SK-N-SH (cell line): ENCODE measurements around the gene NCKAP5. TPM values are rescaled to one million over a fixed set of nuclear protein-coding genes. Genes with fewer than 3 reads are reported as not detected.

Experiments
- CTCF ChIA-PET: fragments of 300-600, 350-600 bp; formaldehyde crosslinking; extraction: SDS; loops from one replicate; lab custom pipeline; 2021; lab: Yijun Ruan, JAX
- POLR2A ChIA-PET: fragments of 350-600 bp; sonication (Branson Sonifier 250); formaldehyde crosslinking; extraction: SDS; loops from one replicate; lab custom pipeline; 2020; ENCODE audit warnings: antibody characterized with exemption, inconsistent platforms; lab: Yijun Ruan, JAX
- DNase-seq: peaks from one replicate; pipeline ENCODE4 v3.0.0; 2012
- H2AFZ ChIP-seq: fragments of 200-600 bp; sonication (generic); 2 replicates; pipeline ENCODE4 v1.8.1; 2016; ENCODE audit warnings: antibody characterized with exemption, mild to moderate bottlenecking, low read depth
- H3F3A ChIP-seq: fragments of 200-600 bp; sonication (generic); replicated peaks from 2 replicates; pipeline ENCODE3; 2016; ENCODE audit warnings: antibody characterized with exemption, mild to moderate bottlenecking; ENCODE audit not compliant: insufficient read depth
- H3K27ac ChIP-seq, 2 experiments: fragments of 200-500 bp in 1 of 2; fragments of 200-600 bp in 1 of 2; sonication (Bioruptor generic) in 1 of 2; sonication (generic), shearing (Covaris generic) in 1 of 2; 2 replicates each; pipeline versions ENCODE4 v1.5.1 to v1.6.1; 2014 to 2016; ENCODE audit warnings: low read depth in 2 of 2, inconsistent platforms in 1 of 2, low read length in 1 of 2, mild to moderate bottlenecking in 1 of 2, mixed read lengths in 1 of 2
- H3K27me3 ChIP-seq: fragments of 200-600 bp; sonication (generic), shearing (Covaris generic); 2 replicates; pipeline ENCODE4 v1.6.1; 2016; ENCODE audit warnings: mixed run types; ENCODE audit not compliant: insufficient read depth
- H3K36me3 ChIP-seq, 2 experiments: fragments of 200-500 bp in 1 of 2; fragments of 200-600 bp in 1 of 2; sonication (Bioruptor generic) in 1 of 2; sonication (generic) in 1 of 2; replicated peaks in 1 of 2; 2 replicates each; pipeline versions ENCODE3 to v1.5.1; 2014 to 2016; ENCODE audit warnings: low read length in 1 of 2, mild to moderate bottlenecking in 1 of 2; ENCODE audit not compliant: insufficient read depth in 2 of 2, control insufficient read depth in 1 of 2
- H3K4me1 ChIP-seq, 2 experiments: fragments of 200-500 bp in 1 of 2; fragments of 200-600 bp in 1 of 2; sonication (Bioruptor generic) in 1 of 2; sonication (generic), shearing (Covaris generic) in 1 of 2; 2 replicates each; pipeline versions ENCODE4 v1.5.1 to v1.6.1; 2014 to 2016; ENCODE audit warnings: low read depth in 1 of 2, low read length in 1 of 2, mixed run types in 1 of 2; ENCODE audit not compliant: insufficient read depth in 2 of 2, control insufficient read depth in 1 of 2
- H3K4me2 ChIP-seq: fragments of 200-600 bp; sonication (generic), shearing (Covaris generic); 2 replicates; pipeline ENCODE4 v1.6.1; 2017; ENCODE audit warnings: mixed run types
- H3K4me3 ChIP-seq, 2 experiments: fragments of 200-500 bp in 1 of 2; fragments of 200-600 bp in 1 of 2; sonication (Bioruptor generic) in 1 of 2; sonication (generic), shearing (Covaris generic) in 1 of 2; 2 replicates each; pipeline versions ENCODE4 v1.5.1 to v1.8.1; 2014 to 2016; ENCODE audit warnings: low read depth in 2 of 2, inconsistent platforms in 1 of 2, low read length in 1 of 2, mild to moderate bottlenecking in 1 of 2, mixed read lengths in 1 of 2, moderate library complexity in 1 of 2
- H3K79me2 ChIP-seq: fragments of 200-600 bp; sonication (generic); 2 replicates; pipeline ENCODE4 v1.8.1; 2017; ENCODE audit warnings: mild to moderate bottlenecking; ENCODE audit not compliant: insufficient read depth
- H3K9ac ChIP-seq: fragments of 200-600 bp; sonication (generic); 2 replicates; pipeline ENCODE4 v1.6.1; 2017; ENCODE audit warnings: mixed run types
- H3K9me2 ChIP-seq: fragments of 200-600 bp; sonication (generic); 2 replicates; pipeline ENCODE4 v1.6.1; 2017; ENCODE audit warnings: mixed run types
- H3K9me3 ChIP-seq: fragments of 200-600 bp; sonication (generic); 2 replicates; pipeline ENCODE4 v1.6.1; 2017; ENCODE audit warnings: mixed run types, mild to moderate bottlenecking, moderate library complexity
- H4K20me1 ChIP-seq: fragments of 200-600 bp; sonication (generic); 2 replicates; pipeline ENCODE4 v1.6.1; 2017; ENCODE audit warnings: mild to moderate bottlenecking, mixed run types; ENCODE audit not compliant: insufficient read depth
- CHD2 ChIP-seq: fragments of 150-350 bp; IDR thresholded peaks from 2 replicates; pipeline ENCODE4 v1.6.1; 2018; ENCODE audit warnings: low read length; ENCODE audit not compliant: partially characterized antibody
- CTCF ChIP-seq: fragments of 200-600 bp; sonication (generic); IDR thresholded peaks from 2 replicates; pipeline ENCODE4 v1.6.1; 2017; ENCODE audit warnings: antibody characterized with exemption, mild to moderate bottlenecking, moderate library complexity
- ELF1 ChIP-seq: IDR thresholded peaks from 2 replicates; pipeline ENCODE4 v1.4.0; 2012
- EP300 ChIP-seq, 2 experiments: IDR thresholded peaks; 2 replicates each; pipeline versions ENCODE4 v1.4.0 to v1.6.1; 2012; ENCODE audit warnings: borderline replicate concordance in 1 of 2, low read depth in 1 of 2, low read length in 1 of 2
- FOSL2 ChIP-seq: IDR thresholded peaks from 2 replicates; pipeline ENCODE4 v1.4.0; 2012; ENCODE audit warnings: low read depth, mild to moderate bottlenecking, moderate library complexity, borderline replicate concordance
- FOXJ3 ChIP-seq: sonication (generic); formaldehyde crosslinking; IDR thresholded peaks from 2 replicates; pipeline ENCODE4 v1.5.1; 2020; ENCODE audit warnings: mild to moderate bottlenecking, missing genetic modification reagents
- FOXM1 ChIP-seq: IDR thresholded peaks from 2 replicates; pipeline ENCODE4 v1.4.0; 2012; ENCODE audit warnings: low read depth, mild to moderate bottlenecking
- GATA2 ChIP-seq: sonication (generic); formaldehyde crosslinking; IDR thresholded peaks from 2 replicates; pipeline ENCODE4 v1.5.0; 2020; ENCODE audit warnings: mild to moderate bottlenecking, missing genetic modification reagents
- JUND ChIP-seq: IDR thresholded peaks from 2 replicates; pipeline ENCODE4 v1.4.0; 2012
- MEF2A ChIP-seq: IDR thresholded peaks from 2 replicates; pipeline ENCODE4 v1.4.0; 2012; ENCODE audit warnings: low read depth, borderline replicate concordance
- NFIC ChIP-seq: IDR thresholded peaks from 2 replicates; pipeline ENCODE4 v1.4.0; 2012; ENCODE audit warnings: borderline replicate concordance
- NRF1 ChIP-seq: IDR thresholded peaks from 2 replicates; pipeline ENCODE4 v1.6.1; 2012; ENCODE audit warnings: low read depth, mild to moderate bottlenecking, low read length
- RAD21 ChIP-seq: IDR thresholded peaks from 2 replicates; pipeline ENCODE4 v1.6.1; 2012; ENCODE audit warnings: mild to moderate bottlenecking, low read length
- SIN3A ChIP-seq: IDR thresholded peaks from 2 replicates; pipeline ENCODE4 v1.6.1; 2012; ENCODE audit warnings: low read depth, mild to moderate bottlenecking, low read length, moderate library complexity, borderline replicate concordance
- SMC3 ChIP-seq: IDR thresholded peaks from 2 replicates; pipeline ENCODE4 v1.6.1; 2012; ENCODE audit warnings: low read depth, low read length, improper control_type of control experiment
- TAF1 ChIP-seq: IDR thresholded peaks from 2 replicates; pipeline ENCODE4 v1.6.1; 2012; ENCODE audit warnings: low read depth, mild to moderate bottlenecking, low read length, moderate library complexity, borderline replicate concordance
- TEAD4 ChIP-seq: IDR thresholded peaks from 2 replicates; pipeline ENCODE4 v1.4.0; 2012; ENCODE audit warnings: mild to moderate bottlenecking, borderline replicate concordance; ENCODE audit not compliant: insufficient read depth
- USF2 ChIP-seq: fragments of 150-350 bp; IDR thresholded peaks from 2 replicates; pipeline ENCODE4 v1.6.1; 2017; ENCODE audit warnings: antibody characterized with exemption, low read length, low read depth, borderline replicate concordance
- YY1 ChIP-seq: IDR thresholded peaks from 2 replicates; pipeline ENCODE4 v1.4.0; 2012; ENCODE audit warnings: low read depth, mild to moderate bottlenecking
- ZBTB33 ChIP-seq: IDR thresholded peaks from 2 replicates; pipeline ENCODE4 v1.4.0; 2012; ENCODE audit warnings: low read depth, borderline replicate concordance
- WGBS: methylation state at CpG from one replicate; pipeline ENCODE4 v1.1.6; 2017; ENCODE audit warnings: low lambda C conversion rate; 5-methylcytosine and 5-hydroxymethylcytosine counted together
- polyA plus RNA-seq, 3 experiments: library from polyadenylated mRNA; depleted of rRNA; stranded (reverse); fragments of >200 nt; gene quantifications; 2 replicates each; pipeline ENCODE4 v1.2.3, GENCODE V29; 2012

NCKAP5 gene
- polyA plus RNA-seq, 1 of the 3 experiments (the other 2 are of a cell fraction), result 0.02 TPM

GRCh38 chr2:132883430-132883829 lies 684.8 kb downstream of the NCKAP5 start:
- 49% methylated on average over 5 of the region's 5 CpGs for WGBS
- no peak overlapping the region for H3K9ac ChIP-seq
- H3K4me2 ChIP-seq, result no peak overlapping the region

More at GRCh38 chr2:132883430-132883829, 684.8 kb downstream of the NCKAP5 start:
- Histone ChIP-seq H3F3A (no peaks in the 10 kb centered on the region), H3K36me3 (no peaks in the 10 kb centered on the region), H3K4me1 (no peaks in the 10 kb centered on the region), H3K9me3 (no peaks in the 10 kb centered on the region), H3K27ac (no peak overlapping the region), H3K27me3 (no peaks in the 10 kb centered on the region), H3K9me2 (no peaks in the 10 kb centered on the region), H3K4me3 (no peak overlapping the region), H2AFZ (no peak overlapping the region), H3K79me2 (no peaks in the 10 kb centered on the region), H4K20me1 (no peaks in the 10 kb centered on the region)
- TF ChIP-seq YY1, result no peak
- TF ChIP-seq SIN3A, result no peak
- no peak for TF ChIP-seq ELF1
- no peak for TF ChIP-seq USF2
- no peak for TF ChIP-seq FOSL2
- TF ChIP-seq FOXJ3 (CRISPR knock-in tag), result no peak
- no peak for TF ChIP-seq TEAD4
- no peak for TF ChIP-seq NFIC
- TF ChIP-seq RAD21, result no peak
- TF ChIP-seq FOXM1, result no peak
- TF ChIP-seq GATA2 (CRISPR knock-in tag), result no peak
- no peak for TF ChIP-seq MEF2A
- no peak for TF ChIP-seq CHD2
- no peak for TF ChIP-seq ZBTB33
- no peak for TF ChIP-seq EP300 (IDR thresholded peaks at IDR 0.05; ENCODE audit: borderline replicate concordance in 1 of 2, low read depth in 1 of 2, low read length in 1 of 2)
- no peak for TF ChIP-seq JUND
- no peak for TF ChIP-seq NRF1
- TF ChIP-seq SMC3, result no peak
- TF ChIP-seq CTCF, result no peak
- no peak for TF ChIP-seq TAF1
- ChIA-PET POLR2A (no interaction called here), CTCF (no interaction called here)
- DNase-seq, result no peak
